GM19035 (cell line): ENCODE measurements around the gene ALMS1.
"Not testable (repeated sequence)": the region's sequence is repeated elsewhere in the genome, so short reads cannot be mapped to it uniquely, and the experiment has no call there.

Experiments
- ATAC-seq: cut with Tn5 transposase; IDR thresholded peaks from one replicate; pipeline ENCODE4 v1.9.1; 2021; ENCODE audit not compliant: unreplicated experiment

Gene ALMS1

GRCh38 chr2:73403237-73403636 lies 17.6 kb downstream of the ALMS1 start:
- ATAC-seq: no peak

DNA sequence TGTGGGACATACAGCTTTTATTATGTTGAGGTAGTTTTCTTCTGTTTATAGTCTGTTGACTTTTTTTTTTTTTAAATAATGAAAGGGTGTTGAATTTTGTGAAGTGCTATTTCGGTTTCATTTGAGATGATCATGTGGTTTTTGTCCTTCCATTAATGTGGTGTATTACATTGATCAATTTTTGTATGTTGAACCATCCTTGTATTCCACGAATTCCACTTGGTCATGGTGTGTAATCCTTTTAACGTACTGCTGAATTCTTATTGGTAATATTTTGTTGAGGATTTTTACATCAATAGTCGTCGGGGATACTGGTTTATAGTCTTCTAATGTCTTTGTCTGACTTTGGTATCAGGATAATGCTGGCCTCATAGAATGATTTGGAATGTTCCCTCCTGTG lies 18.8 kb downstream of the ALMS1 start:
- ATAC-seq: no peak

DNA sequence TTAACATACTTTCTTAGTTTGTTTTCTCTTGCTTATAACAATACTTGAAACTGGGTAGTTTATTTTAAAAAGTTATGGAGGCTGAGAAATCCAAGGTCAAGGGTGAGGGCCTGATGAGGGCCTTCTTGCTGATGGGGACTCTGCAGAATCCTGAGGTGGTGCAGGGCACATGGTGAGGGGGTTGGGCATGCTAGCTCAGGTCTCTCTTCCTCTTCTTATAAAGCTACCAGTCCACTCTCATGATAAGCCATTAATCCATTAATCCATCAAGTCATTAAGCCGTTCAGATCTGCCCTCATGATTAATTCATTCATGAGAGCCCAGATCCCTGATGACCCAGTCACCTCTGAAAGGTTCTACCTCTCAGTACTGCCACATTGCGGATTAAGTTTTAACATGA lies 21.4 kb downstream of the ALMS1 start:
- no peak for ATAC-seq

DNA sequence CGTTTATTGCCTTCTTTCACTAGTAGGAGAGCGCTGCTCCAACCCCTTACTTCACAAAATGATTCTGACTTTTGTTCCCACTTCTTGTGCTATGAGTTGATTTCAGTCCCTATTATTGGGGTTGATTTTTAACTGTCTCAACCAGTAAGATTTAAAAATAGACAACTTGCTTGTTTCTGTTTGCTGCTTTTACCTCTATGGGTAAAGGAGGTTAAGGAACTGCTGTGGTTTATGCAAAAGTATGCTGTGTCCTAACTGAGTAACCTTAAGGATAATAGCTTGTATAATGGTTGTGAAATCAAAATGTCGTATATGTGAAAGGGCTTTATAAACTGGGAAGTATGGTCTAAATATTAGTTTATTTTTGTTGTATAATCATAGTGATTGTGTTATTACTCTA lies 22.6 kb downstream of the ALMS1 start:
- ATAC-seq: no peak

DNA sequence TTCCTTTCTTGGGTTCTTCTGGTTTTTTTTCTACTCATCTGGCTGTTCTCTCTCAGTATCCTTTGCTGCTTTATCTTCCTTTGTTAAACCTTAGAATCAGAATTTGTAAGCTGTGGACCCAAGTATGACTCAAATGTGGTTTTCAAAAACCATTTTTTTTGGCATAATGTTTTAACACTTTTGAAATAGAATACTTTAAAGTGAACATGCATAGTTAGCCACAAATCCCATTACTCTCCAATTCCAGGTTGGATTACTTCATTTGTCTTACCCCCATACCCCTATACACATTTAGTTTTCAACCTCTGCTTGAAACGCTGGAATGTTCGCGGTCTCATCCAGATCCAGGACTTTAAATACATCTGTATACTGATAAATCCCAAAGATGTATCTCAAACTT lies 29.1 kb downstream of the ALMS1 start:
- ATAC-seq: no peak

GRCh38 chr2:73415906-73416305 lies 30.3 kb downstream of the ALMS1 start:
- ATAC-seq: no peak

- ATAC-seq: no peak
These were observed 32.7 kb downstream of the ALMS1 start for GRCh38 chr2:73418343-73418742.

DNA sequence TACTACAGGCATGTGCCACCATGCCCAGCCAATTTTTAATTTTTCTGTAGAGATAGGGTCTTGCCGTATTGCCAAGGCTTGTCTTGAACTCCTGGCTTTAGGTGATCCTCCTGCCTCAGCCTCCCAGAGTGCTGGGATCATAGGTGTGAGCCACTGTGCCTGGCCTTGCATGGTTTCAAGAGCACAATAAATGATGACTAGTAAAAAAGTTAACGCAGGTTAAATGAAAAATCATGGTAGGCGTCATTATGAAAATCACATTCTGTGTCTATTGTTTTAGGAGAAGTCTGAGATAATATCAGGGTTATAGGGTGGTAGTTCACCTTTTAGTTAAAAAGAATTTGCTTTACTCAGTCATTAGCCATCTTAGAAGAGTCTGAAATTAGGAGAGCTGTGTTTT lies 38.3 kb downstream of the ALMS1 start:
- no peak for ATAC-seq

DNA sequence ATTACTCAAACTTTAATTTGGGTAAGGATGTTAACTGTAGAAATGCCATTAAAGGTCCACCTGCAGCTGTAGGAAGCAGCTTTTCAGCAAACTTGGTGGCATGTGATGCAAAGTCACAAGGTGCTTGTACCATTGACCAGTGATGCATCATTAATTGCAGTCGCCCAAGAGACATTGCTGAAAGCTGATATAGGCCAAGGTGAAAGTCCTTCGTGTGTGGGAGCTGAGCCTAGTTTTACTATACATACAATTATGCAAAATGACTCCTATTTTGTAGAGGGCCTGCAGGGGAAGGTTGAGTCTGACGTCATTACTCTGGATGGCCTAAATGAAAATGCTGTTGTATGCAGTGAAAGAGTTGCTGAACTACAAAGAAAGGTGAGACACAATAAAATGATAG lies 40.5 kb downstream of the ALMS1 start:
- no peak for ATAC-seq

DNA sequence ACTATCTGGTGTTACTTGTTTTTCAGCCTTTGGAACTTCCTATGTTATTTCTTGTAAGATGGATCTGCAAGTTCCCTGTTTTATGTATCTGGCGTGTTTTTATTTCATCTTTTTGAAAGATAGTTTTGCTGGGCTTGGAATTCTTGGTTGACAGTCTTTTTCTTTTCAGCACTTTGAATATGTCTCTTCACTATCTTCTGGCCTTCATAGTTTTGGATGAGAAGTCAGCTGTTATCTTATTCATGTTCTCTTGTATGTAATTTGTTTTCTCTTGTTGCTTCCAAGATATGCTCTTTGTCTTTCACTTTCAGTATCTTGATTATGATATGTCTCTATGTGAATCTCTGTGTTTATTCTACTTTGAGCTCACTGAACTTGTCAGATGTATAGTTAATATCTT lies 50.4 kb downstream of the ALMS1 start:
- ATAC-seq: no peak

DNA sequence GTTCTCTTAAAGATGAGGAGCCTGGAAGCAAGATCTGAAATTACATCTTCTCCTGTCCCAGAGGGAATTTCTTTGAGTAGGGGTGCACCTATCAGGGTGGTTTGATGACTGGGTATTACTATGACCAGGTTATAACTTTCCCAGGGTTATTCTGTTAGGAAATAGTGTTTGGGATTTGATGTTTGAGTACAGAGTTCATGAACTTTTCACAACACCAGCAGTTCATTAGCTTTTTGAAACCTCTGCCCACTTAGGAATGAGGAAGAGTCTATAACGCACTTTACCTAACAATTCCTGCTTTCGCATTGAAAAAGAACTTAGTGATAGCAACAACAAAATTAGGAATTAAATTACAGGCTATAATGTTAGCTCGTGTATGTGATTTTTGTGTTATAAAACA lies 58.6 kb downstream of the ALMS1 start:
- ATAC-seq: no peak

DNA sequence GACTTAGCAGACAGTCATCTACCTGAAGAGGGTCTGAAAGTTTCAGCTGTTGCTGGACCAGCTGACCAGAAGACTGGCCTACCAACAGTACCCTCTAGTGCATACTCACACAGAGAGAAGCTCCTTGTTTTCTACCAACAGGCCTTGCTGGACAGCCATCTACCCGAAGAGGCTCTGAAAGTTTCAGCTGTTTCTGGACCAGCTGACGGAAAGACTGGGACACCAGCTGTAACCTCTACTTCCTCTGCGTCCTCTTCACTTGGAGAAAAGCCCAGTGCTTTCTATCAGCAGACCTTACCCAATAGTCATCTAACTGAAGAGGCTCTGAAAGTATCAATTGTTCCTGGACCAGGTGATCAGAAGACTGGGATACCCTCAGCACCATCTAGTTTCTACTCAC lies 63.2 kb downstream of the ALMS1 start:
- no peak for ATAC-seq

GRCh38 chr2:73449404-73449803 lies 63.8 kb downstream of the ALMS1 start:
- ATAC-seq: no peak

DNA sequence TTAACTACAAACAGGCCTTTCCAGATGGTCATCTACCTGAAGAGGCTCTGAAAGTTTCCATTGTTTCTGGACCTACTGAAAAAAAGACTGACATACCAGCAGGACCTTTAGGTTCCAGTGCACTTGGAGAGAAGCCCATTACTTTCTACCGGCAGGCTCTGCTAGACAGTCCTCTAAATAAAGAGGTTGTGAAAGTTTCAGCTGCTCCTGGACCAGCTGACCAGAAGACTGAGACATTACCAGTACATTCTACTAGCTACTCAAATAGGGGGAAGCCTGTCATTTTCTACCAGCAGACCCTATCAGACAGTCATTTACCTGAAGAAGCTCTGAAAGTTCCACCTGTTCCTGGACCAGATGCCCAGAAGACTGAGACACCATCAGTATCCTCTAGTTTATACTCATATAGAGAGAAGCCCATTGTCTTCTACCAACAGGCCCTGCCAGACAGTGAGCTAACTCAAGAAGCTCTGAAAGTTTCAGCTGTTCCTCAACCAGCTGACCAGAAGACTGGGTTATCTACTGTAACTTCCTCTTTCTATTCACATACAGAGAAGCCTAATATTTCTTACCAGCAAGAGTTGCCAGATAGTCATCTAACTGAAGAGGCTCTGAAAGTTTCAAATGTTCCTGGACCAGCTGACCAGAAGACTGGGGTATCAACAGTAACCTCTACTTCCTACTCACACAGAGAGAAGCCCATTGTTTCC lies 65.8 kb downstream of the ALMS1 start:
- ATAC-seq: peak; percentile 96

DNA sequence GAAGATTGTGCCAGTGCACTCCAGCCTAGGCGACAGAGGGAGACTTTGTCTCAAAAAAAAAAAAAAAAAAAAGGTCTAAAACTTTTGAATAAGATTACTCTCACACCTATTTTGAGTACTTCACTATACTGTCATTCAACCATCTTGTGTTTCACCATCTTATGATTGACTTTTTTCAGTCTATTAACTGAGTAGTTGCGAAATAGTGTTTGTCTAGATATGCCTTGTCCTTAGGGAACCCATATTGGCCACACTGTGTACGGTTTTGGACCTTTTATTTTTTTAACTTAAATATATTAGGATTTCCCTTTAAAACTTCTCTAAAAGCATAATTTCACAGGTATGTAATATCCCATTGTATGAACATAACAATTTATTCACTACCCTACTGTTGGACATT lies 72.3 kb downstream of the ALMS1 start:
- ATAC-seq: no peak

DNA sequence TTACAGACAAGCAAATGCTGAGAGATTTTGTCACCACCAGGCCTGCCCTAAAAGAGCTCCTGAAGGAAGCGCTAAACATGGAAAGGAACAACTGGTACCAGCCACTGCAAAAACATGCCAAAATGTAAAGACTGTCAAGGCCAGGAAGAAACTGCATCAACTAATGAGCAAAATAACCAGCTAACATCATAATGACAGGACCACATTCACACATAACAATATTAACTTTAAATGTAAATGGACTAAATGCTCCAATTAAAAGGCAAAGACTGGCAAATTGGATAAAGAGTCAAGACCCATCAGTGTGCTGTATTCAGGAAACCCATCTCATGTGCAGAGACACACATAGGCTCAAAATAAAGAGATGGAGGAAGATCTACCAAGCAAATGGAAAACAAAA lies 76.8 kb downstream of the ALMS1 start:
- ATAC-seq: not testable (repeated sequence)

DNA sequence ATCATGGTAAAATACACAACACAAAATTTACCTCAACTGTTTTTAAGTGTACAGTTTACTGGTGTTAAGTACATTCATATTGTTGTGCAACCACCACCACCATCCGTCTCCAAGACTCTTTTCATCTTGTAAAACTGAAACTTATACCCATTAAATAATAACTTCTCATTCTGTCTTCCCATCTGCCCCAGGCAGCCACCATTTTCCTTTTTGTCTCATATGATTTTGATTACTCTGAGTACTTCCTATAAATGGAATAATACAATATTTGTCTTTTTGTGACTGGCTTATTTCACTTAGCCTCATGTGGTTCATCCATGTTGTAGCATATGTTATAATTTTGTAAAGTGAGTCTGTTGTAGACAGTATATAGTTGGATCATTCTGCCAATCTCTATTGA lies 82.7 kb downstream of the ALMS1 start:
- no peak for ATAC-seq

GRCh38 chr2:73483874-73484273 lies 98.2 kb downstream of the ALMS1 start:
- ATAC-seq: not testable (repeated sequence)

- no peak for ATAC-seq
These were observed 101.5 kb downstream of the ALMS1 start for GRCh38 chr2:73487112-73487657.

DNA sequence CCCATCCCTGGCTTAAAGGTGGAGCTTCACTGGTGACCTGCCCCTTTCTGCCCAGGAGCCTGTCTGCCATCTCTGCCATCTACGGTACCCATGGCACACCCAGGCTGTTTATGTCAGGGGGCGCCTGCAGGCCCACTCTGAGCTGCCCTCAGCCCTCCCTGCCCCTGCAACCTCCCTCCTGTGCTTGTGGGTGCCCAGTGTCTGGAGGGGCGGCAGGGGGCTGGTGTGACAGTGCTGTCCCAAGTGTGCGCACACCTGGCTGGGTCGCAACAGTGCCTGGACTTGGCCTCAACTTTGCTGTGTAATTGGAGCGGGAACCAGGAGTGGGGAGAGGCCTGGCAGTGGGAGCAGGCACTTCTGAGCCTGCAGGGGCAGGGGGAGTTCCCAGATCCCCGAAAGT lies 102.4 kb downstream of the ALMS1 start:
- ATAC-seq: no peak

GRCh38 chr2:73489053-73489452 lies 103.4 kb downstream of the ALMS1 start:
- ATAC-seq: no peak

DNA sequence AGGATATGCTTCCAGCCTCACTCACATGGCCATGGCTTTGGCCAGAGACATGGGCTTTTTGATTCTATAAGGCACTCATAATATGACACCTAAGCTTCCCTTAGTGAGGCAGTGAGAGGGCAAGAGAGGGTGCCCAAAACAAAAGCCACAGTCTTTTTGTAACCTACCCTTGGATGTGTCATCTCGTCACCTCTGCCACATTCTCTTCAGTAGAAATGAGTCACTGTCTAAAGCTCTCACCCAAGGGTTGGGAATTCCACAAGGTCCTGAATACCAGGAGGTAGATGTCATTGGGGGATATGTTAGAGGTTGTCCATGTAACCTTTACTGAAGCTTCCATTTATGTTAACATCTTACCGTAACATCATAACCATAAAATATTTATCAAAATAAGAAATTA lies 108.4 kb downstream of the ALMS1 start:
- no peak for ATAC-seq

DNA sequence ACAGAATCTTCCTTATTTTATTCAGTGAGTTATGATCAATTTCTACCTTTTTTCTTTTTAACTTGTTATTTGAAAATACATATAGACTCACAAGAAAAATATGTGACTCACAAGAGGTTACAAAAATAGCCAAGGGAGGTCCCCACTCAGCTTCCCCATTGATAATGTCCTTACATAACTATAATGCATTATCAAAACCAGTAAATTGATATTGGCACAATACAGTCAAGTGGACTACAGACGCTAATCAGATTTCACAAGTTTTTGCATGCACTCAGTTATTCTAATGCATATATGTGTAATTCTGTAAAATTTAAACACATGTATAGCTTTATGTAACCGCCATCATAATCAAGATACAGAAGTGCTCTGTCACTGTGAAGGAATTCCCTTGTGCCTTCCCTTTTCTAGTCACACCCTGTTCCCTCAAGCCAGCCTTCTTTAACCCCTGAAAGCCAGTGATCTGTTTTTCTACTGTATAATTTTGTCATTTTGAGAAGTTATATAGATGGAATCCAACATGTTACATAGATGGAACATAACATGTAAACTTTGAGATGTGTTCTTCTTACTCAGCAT lies 118.4 kb downstream of the ALMS1 start:
- no peak for ATAC-seq
